ENCODE measurements around the gene UTP20.
"Not testable (repeated sequence)": the region's sequence is repeated elsewhere in the genome, so short reads cannot be mapped to it uniquely, and the experiment has no call there.

Gene UTP20

GRCh38 chr12:101414533-101415119, 134.7 kb downstream of the UTP20 start:
- Mint-ChIP-seq H3K9me3 (no peaks in the 10 kb centered on the region), H3K36me3 (ENCODE audit: insufficient read depth) (no peaks in the 10 kb centered on the region), H3K4me1 (ENCODE audit: low read depth in 2 of 2) (no peaks in the 10 kb centered on the region), H3K4me3 (no peak overlapping the region), H3K27me3 (no peaks in the 10 kb centered on the region), H3K27ac (no peak overlapping the region)
- DNase-seq (peak in 2 of 3 experiments; percentile 3 to 12), ATAC-seq (replicated peaks) (no peak)

- no peak overlapping the region for H3K4me3 Mint-ChIP-seq
- no peaks in the 10 kb centered on the region for H3K9me3 Mint-ChIP-seq
- H3K27me3 Mint-ChIP-seq, result no peaks in the 10 kb centered on the region
- H3K4me1 Mint-ChIP-seq (ENCODE audit: low read depth in 2 of 2), result no peaks in the 10 kb centered on the region
- DNase-seq (no peak), ATAC-seq (replicated peaks) (no peak)
- no peaks in the 10 kb centered on the region for H3K36me3 Mint-ChIP-seq (ENCODE audit: insufficient read depth)
- no peak overlapping the region for H3K27ac Mint-ChIP-seq
Observed at GRCh38 chr12:101415228-101415627, 135.3 kb downstream of the UTP20 start.

- H3K4me1 Mint-ChIP-seq (ENCODE audit: low read depth in 2 of 2); ATAC-seq (replicated peaks); DNase-seq; H3K36me3 Mint-ChIP-seq (ENCODE audit: insufficient read depth); H3K9me3 Mint-ChIP-seq; H3K27ac Mint-ChIP-seq; H3K27me3 Mint-ChIP-seq; H3K4me3 Mint-ChIP-seq: not testable (repeated sequence)
Observed at GRCh38 chr12:101422066-101422465, 142.2 kb downstream of the UTP20 start.

GRCh38 chr12:101424620-101425019, 144.7 kb downstream of the UTP20 start:
- DNase-seq (no peak), ATAC-seq (replicated peaks) (no peak)
- Mint-ChIP-seq H3K27ac (no peak overlapping the region), H3K36me3 (ENCODE audit: insufficient read depth) (peaks cover 4% of the 10 kb centered on the region), H3K4me3 (no peak overlapping the region), H3K27me3 (peaks cover 6 to 9% of the 10 kb centered on the region in 2 donors), H3K4me1 (ENCODE audit: low read depth in 2 of 2) (no peaks in the 10 kb centered on the region), H3K9me3 (no peaks in the 10 kb centered on the region)

GRCh38 chr12:101430456-101430855, 150.6 kb downstream of the UTP20 start:
- ATAC-seq (replicated peaks), result no peak
- no peak for DNase-seq
- Mint-ChIP-seq H3K27me3 (no peaks in the 10 kb centered on the region), H3K4me1 (ENCODE audit: low read depth in 2 of 2) (no peaks in the 10 kb centered on the region), H3K36me3 (ENCODE audit: insufficient read depth) (no peaks in the 10 kb centered on the region), H3K27ac (no peak overlapping the region), H3K9me3 (no peaks in the 10 kb centered on the region), H3K4me3 (no peak overlapping the region)

GRCh38 chr12:101436136-101436535, 156.2 kb downstream of the UTP20 start:
- Mint-ChIP-seq H3K4me3 (no peak overlapping the region), H3K27me3 (peaks cover 0 to 9% of the 10 kb centered on the region in 2 donors), H3K4me1 (ENCODE audit: low read depth in 2 of 2) (no peaks in the 10 kb centered on the region), H3K9me3 (no peaks in the 10 kb centered on the region), H3K36me3 (ENCODE audit: insufficient read depth) (no peaks in the 10 kb centered on the region), H3K27ac (no peak overlapping the region)
- DNase-seq (no peak), ATAC-seq (replicated peaks) (no peak)
